ENCODE data around the gene IQSEC1. TPM values are rescaled to one million over a fixed set of nuclear protein-coding genes. Genes with fewer than 3 reads are reported as not detected.

The IQSEC1 gene
- total RNA-seq, 2 experiments from 2014 or later, result 59.5 to 64.6 TPM

- POLR2A ChIA-PET, result interaction anchor here (1.6 kb wide), 1 partner anchor 23 kb away, joined by 5 read pairs; no protein-coding TSS in a partner anchor
- Mint-ChIP-seq H3K27me3 (no peaks in the 10 kb centered on the region), H3K27ac (no peak overlapping the region), H3K4me3 (no peak overlapping the region), H3K9me3 (no peaks in the 10 kb centered on the region), H3K4me1 (peaks cover 21% of the 10 kb centered on the region), H3K36me3 (peaks cover 7% of the 10 kb centered on the region)
- DNase-seq (no peak), ATAC-seq (ENCODE audit: low read depth) (no peak)
Measured at GRCh38 chr3:12988728-12989454, 84.3 kb downstream of the IQSEC1 start.

GRCh38 chr3:12987602-12988001 lies 85.6 kb downstream of the IQSEC1 start:
- peaks cover 7% of the 10 kb centered on the region for H3K36me3 Mint-ChIP-seq
- H3K27me3 Mint-ChIP-seq, result no peaks in the 10 kb centered on the region
- H3K4me1 Mint-ChIP-seq, result peaks cover 30% of the 10 kb centered on the region
- H3K4me3 Mint-ChIP-seq, result no peak overlapping the region
- POLR2A ChIA-PET, result no interaction called here
- no peak overlapping the region for H3K27ac Mint-ChIP-seq
- DNase-seq (no peak), ATAC-seq (ENCODE audit: low read depth) (no peak)
- no peaks in the 10 kb centered on the region for H3K9me3 Mint-ChIP-seq

GRCh38 chr3:12986986-12987385 lies 86.2 kb downstream of the IQSEC1 start:
- peaks cover 7% of the 10 kb centered on the region for H3K36me3 Mint-ChIP-seq
- POLR2A ChIA-PET, result no interaction called here
- H3K9me3 Mint-ChIP-seq, result no peaks in the 10 kb centered on the region
- H3K27ac Mint-ChIP-seq, result no peak overlapping the region
- ATAC-seq (ENCODE audit: low read depth) (no peak), DNase-seq (no peak)
- H3K27me3 Mint-ChIP-seq, result no peaks in the 10 kb centered on the region
- peaks cover 36% of the 10 kb centered on the region for H3K4me1 Mint-ChIP-seq
- no peak overlapping the region for H3K4me3 Mint-ChIP-seq

GRCh38 chr3:12986521-12986920 lies 86.7 kb downstream of the IQSEC1 start:
- ATAC-seq (ENCODE audit: low read depth), result no peak
- peaks cover 7% of the 10 kb centered on the region for H3K36me3 Mint-ChIP-seq
- no peak overlapping the region for H3K27ac Mint-ChIP-seq
- no peak for DNase-seq
- H3K4me3 Mint-ChIP-seq, result no peak overlapping the region
- no peaks in the 10 kb centered on the region for H3K27me3 Mint-ChIP-seq
- H3K4me1 Mint-ChIP-seq, result peaks cover 40% of the 10 kb centered on the region
- POLR2A ChIA-PET, result no interaction called here
- H3K9me3 Mint-ChIP-seq, result no peaks in the 10 kb centered on the region

GRCh38 chr3:12986031-12986430 lies 87.2 kb downstream of the IQSEC1 start:
- Mint-ChIP-seq H3K27ac (no peak overlapping the region), H3K4me3 (no peak overlapping the region), H3K4me1 (peaks cover 43% of the 10 kb centered on the region), H3K36me3 (peaks cover 7% of the 10 kb centered on the region), H3K27me3 (no peaks in the 10 kb centered on the region), H3K9me3 (no peaks in the 10 kb centered on the region)
- ATAC-seq (ENCODE audit: low read depth), result no peak
- POLR2A ChIA-PET, result no interaction called here
- no peak for DNase-seq

- H3K9me3 Mint-ChIP-seq, result no peaks in the 10 kb centered on the region
- DNase-seq, result no peak
- H3K27me3 Mint-ChIP-seq, result no peaks in the 10 kb centered on the region
- H3K4me3 Mint-ChIP-seq, result no peak overlapping the region
- peaks cover 10% of the 10 kb centered on the region for H3K36me3 Mint-ChIP-seq
- peaks cover 41% of the 10 kb centered on the region for H3K4me1 Mint-ChIP-seq
- no peak for ATAC-seq (ENCODE audit: low read depth)
- H3K27ac Mint-ChIP-seq, result no peak overlapping the region
- POLR2A ChIA-PET, result no interaction called here
Measured at GRCh38 chr3:12985148-12985547, 88.1 kb downstream of the IQSEC1 start.

GRCh38 chr3:12984023-12984823 lies 89.0 kb downstream of the IQSEC1 start:
- Mint-ChIP-seq H3K4me3 (no peak overlapping the region), H3K9me3 (no peaks in the 10 kb centered on the region), H3K27me3 (no peaks in the 10 kb centered on the region), H3K4me1 (peaks cover 39% of the 10 kb centered on the region), H3K36me3 (peaks cover 10% of the 10 kb centered on the region), H3K27ac (no peak overlapping the region)
- DNase-seq, result peak; percentile 57
- POLR2A ChIA-PET, result no interaction called here
- ATAC-seq (ENCODE audit: low read depth), result peak; percentile 86

GRCh38 chr3:12983319-12983718 lies 89.9 kb downstream of the IQSEC1 start:
- Mint-ChIP-seq H3K27ac (no peak overlapping the region), H3K4me1 (peaks cover 32% of the 10 kb centered on the region), H3K9me3 (no peaks in the 10 kb centered on the region), H3K4me3 (no peak overlapping the region), H3K36me3 (peaks cover 7% of the 10 kb centered on the region), H3K27me3 (no peaks in the 10 kb centered on the region)
- POLR2A ChIA-PET, result no interaction called here
- DNase-seq, result no peak
- ATAC-seq (ENCODE audit: low read depth), result no peak

GRCh38 chr3:12982619-12983101 lies 90.6 kb downstream of the IQSEC1 start:
- H3K4me3 Mint-ChIP-seq, result no peak overlapping the region
- DNase-seq, result no peak
- H3K27ac Mint-ChIP-seq, result no peak overlapping the region
- H3K9me3 Mint-ChIP-seq, result no peaks in the 10 kb centered on the region
- no peaks in the 10 kb centered on the region for H3K27me3 Mint-ChIP-seq
- POLR2A ChIA-PET, result no interaction called here
- H3K4me1 Mint-ChIP-seq, result peaks cover 32% of the 10 kb centered on the region
- ATAC-seq (ENCODE audit: low read depth), result peak; percentile 18
- peaks cover 7% of the 10 kb centered on the region for H3K36me3 Mint-ChIP-seq

- Mint-ChIP-seq H3K4me1 (peaks cover 28% of the 10 kb centered on the region), H3K36me3 (peaks cover 4% of the 10 kb centered on the region), H3K4me3 (no peak overlapping the region), H3K9me3 (no peaks in the 10 kb centered on the region), H3K27me3 (no peaks in the 10 kb centered on the region), H3K27ac (no peak overlapping the region)
- DNase-seq, result no peak
- POLR2A ChIA-PET, result interaction anchor here (1.5 kb wide), 1 partner anchor 13 kb away, joined by 3 read pairs; no protein-coding TSS in a partner anchor
- no peak for ATAC-seq (ENCODE audit: low read depth)
Measured at GRCh38 chr3:12981306-12982275, 91.6 kb downstream of the IQSEC1 start.

- Mint-ChIP-seq H3K36me3 (peaks cover 6% of the 10 kb centered on the region), H3K4me1 (peaks cover 29% of the 10 kb centered on the region), H3K9me3 (no peaks in the 10 kb centered on the region), H3K4me3 (no peak overlapping the region), H3K27me3 (no peaks in the 10 kb centered on the region), H3K27ac (no peak overlapping the region)
- POLR2A ChIA-PET, result interaction anchor here (1.5 kb wide), 1 partner anchor 14 kb away, joined by 3 read pairs; no protein-coding TSS in a partner anchor
- ATAC-seq (ENCODE audit: low read depth), result no peak
- no peak for DNase-seq
Measured at GRCh38 chr3:12980596-12981290, 92.5 kb downstream of the IQSEC1 start.

GRCh38 chr3:12979947-12980487 lies 93.2 kb downstream of the IQSEC1 start:
- POLR2A ChIA-PET, result interaction anchor here (0.6 kb wide), 1 partner anchor 91 kb away, joined by 4 read pairs; no protein-coding TSS in a partner anchor
- Mint-ChIP-seq H3K27me3 (no peaks in the 10 kb centered on the region), H3K36me3 (peaks cover 6% of the 10 kb centered on the region), H3K27ac (no peak overlapping the region), H3K4me1 (peaks cover 29% of the 10 kb centered on the region), H3K9me3 (no peaks in the 10 kb centered on the region), H3K4me3 (no peak overlapping the region)
- DNase-seq (no peak), ATAC-seq (ENCODE audit: low read depth) (no peak)
